Trophoblast cell (in vitro differentiated cells and primary cell): Measurements from ENCODE around the gene PDAP1.

ENCODE experiments used
- DNase-seq, 2 donors: peaks; one replicate each; pipeline ENCODE4 v3.0.0-alpha.2; 2016
- H2AFZ ChIP-seq: 2 replicates; pipeline ENCODE4 v1.6.1; 2013; ENCODE audit warnings: low read length, moderate library complexity, mild to moderate bottlenecking; ENCODE audit not compliant: insufficient read depth, poor library complexity
- H2AK5ac ChIP-seq: 2 replicates; pipeline ENCODE4 v1.6.1; 2013; ENCODE audit warnings: mild to moderate bottlenecking, low read length
- H2BK120ac ChIP-seq: 2 replicates; pipeline ENCODE4 v1.6.1; 2013; ENCODE audit warnings: low read length, mild to moderate bottlenecking, moderate library complexity; ENCODE audit not compliant: insufficient read depth, poor library complexity
- H2BK12ac ChIP-seq: 2 replicates; pipeline ENCODE4 v1.6.1; 2013; ENCODE audit warnings: mild to moderate bottlenecking, low read length, moderate library complexity
- H2BK5ac ChIP-seq: 2 replicates; pipeline ENCODE4 v1.6.1; 2013; ENCODE audit warnings: low read length, low read depth, moderate library complexity, mild to moderate bottlenecking; ENCODE audit not compliant: poor library complexity
- H3K14ac ChIP-seq: 2 replicates; pipeline ENCODE4 v1.6.1; 2013; ENCODE audit warnings: mild to moderate bottlenecking, low read length
- H3K18ac ChIP-seq: 2 replicates; pipeline ENCODE4 v1.6.1; 2013; ENCODE audit warnings: mild to moderate bottlenecking, low read length
- H3K23ac ChIP-seq: 2 replicates; pipeline ENCODE4 v1.6.1; 2013; ENCODE audit warnings: low read length
- H3K27ac ChIP-seq: 2 replicates; pipeline ENCODE4 v1.5.1; 2013; ENCODE audit warnings: low read depth, mild to moderate bottlenecking, inconsistent platforms, low read length, moderate library complexity
- H3K27me3 ChIP-seq: 2 replicates; pipeline ENCODE4 v1.6.1; 2013; ENCODE audit warnings: inconsistent platforms, mild to moderate bottlenecking, low read length, moderate library complexity; ENCODE audit not compliant: insufficient read depth
- H3K36me3 ChIP-seq, 2 experiments: 1 replicate in 1 of 2; 2 replicates in 1 of 2; pipeline ENCODE4 v1.6.1; 2013; ENCODE audit warnings: low read length in 2 of 2, mild to moderate bottlenecking in 2 of 2, moderate library complexity in 1 of 2; ENCODE audit not compliant: insufficient read depth in 2 of 2, control insufficient read depth in 1 of 2
- H3K4ac ChIP-seq: 2 replicates; pipeline ENCODE4 v1.6.1; 2013; ENCODE audit warnings: low read depth, mild to moderate bottlenecking, low read length, moderate library complexity
- H3K4me1 ChIP-seq, 2 experiments: 1 replicate in 1 of 2; 2 replicates in 1 of 2; pipeline ENCODE4 v1.6.1; 2013; ENCODE audit warnings: low read length in 2 of 2, mild to moderate bottlenecking in 2 of 2, moderate library complexity in 1 of 2; ENCODE audit not compliant: insufficient read depth in 2 of 2, control insufficient read depth in 1 of 2
- H3K4me2 ChIP-seq: 2 replicates; pipeline ENCODE4 v1.6.1; 2013; ENCODE audit warnings: inconsistent platforms, mild to moderate bottlenecking, low read length, moderate library complexity
- H3K4me3 ChIP-seq: 2 replicates; pipeline ENCODE4 v1.5.1; 2013; ENCODE audit warnings: mild to moderate bottlenecking, low read depth, low read length, inconsistent platforms
- H3K79me1 ChIP-seq: one replicate; pipeline ENCODE4 v1.6.1; 2013; ENCODE audit warnings: low read length
- H3K79me2 ChIP-seq: 2 replicates; pipeline ENCODE4 v1.6.1; 2013; ENCODE audit warnings: low read length, mild to moderate bottlenecking; ENCODE audit not compliant: control insufficient read depth, insufficient read depth, poor library complexity
- H3K9ac ChIP-seq: 2 replicates; pipeline ENCODE4 v1.6.1; 2013; ENCODE audit warnings: mild to moderate bottlenecking, low read length
- H3K9me3 ChIP-seq: 2 replicates; pipeline ENCODE4 v1.6.1; 2013; ENCODE audit warnings: low read depth, mild to moderate bottlenecking, control low read depth, inconsistent platforms, low read length; ENCODE audit not compliant: insufficient read depth
- H4K12ac ChIP-seq: 2 replicates; pipeline ENCODE4 v1.6.1; 2013; ENCODE audit warnings: low read depth, mild to moderate bottlenecking, low read length, moderate library complexity
- H4K8ac ChIP-seq: 2 replicates; pipeline ENCODE4 v1.6.1; 2013; ENCODE audit warnings: low read depth, mild to moderate bottlenecking, low read length, moderate library complexity
- H4K91ac ChIP-seq: one replicate; pipeline ENCODE4 v1.6.1; 2013; ENCODE audit warnings: low read depth, mild to moderate bottlenecking, low read length, moderate library complexity
- WGBS: extraction: QIAGEN DNeasy Blood & Tissue Kit; methylation state at CpG from one replicate; pipeline ENCODE4 v1.1.7; 2013; ENCODE audit warnings: missing lambda C conversion rate; ENCODE audit not compliant: insufficient read length, insufficient coverage; ENCODE audit errors: extremely low coverage; 5-methylcytosine and 5-hydroxymethylcytosine counted together

PDAP1 gene

DNA sequence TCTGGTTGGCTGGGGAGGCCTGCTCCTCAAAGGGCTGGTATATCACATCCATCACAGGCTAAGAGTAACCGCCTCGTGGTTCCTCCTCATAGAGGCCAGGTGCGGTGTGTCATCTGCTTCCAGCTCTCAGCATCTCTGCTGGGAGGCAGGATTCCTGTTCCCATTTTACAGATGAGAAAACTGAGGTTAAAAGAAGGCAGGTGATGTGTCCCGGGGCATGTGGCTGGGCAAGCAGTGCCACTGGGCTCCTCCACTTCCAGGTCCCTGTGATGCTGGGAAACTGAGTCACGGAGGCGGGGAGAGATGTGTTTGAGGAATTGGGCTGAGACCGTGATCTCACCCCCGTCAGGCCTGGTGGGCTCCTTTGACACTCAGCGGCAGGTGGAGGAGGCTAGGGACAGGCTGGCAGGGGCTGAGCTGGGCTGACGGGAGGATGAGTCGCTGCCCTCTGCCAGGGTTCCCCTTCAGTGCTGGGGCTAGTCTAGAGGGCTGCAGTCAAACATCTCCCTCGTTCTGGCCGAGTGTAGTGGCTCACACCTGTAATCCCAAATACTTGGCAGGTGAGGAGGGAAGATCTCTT is 24.5 kb downstream of the PDAP1 start:
- peaks cover 3% of the 10 kb centered on the region for H3K79me2 ChIP-seq
- no peak overlapping the region for H3K27ac ChIP-seq
- no peak overlapping the region for H3K18ac ChIP-seq
- H3K23ac ChIP-seq = no peak overlapping the region
- peaks cover 9 to 11% of the 10 kb centered on the region in 2 experiments for H3K4me1 ChIP-seq
- H3K4me3 ChIP-seq = no peak overlapping the region
- WGBS = no CpG with 5 or more reads among the region's 13 CpGs
- H2AK5ac ChIP-seq = no peak overlapping the region
- H3K36me3 ChIP-seq = peaks cover 49 to 51% of the 10 kb centered on the region in 2 experiments
- H3K9ac ChIP-seq = no peak overlapping the region
- no peak overlapping the region for H4K12ac ChIP-seq
- peaks cover 5% of the 10 kb centered on the region for H3K9me3 ChIP-seq
- no peak overlapping the region for H4K8ac ChIP-seq
- no peak for DNase-seq
- no peaks in the 10 kb centered on the region for H3K27me3 ChIP-seq
- no peak overlapping the region for H3K14ac ChIP-seq
- H2BK12ac ChIP-seq = no peak overlapping the region
- no peak overlapping the region for H3K4me2 ChIP-seq
- H2BK120ac ChIP-seq = no peak overlapping the region
- no peak overlapping the region for H2AFZ ChIP-seq
- no peak overlapping the region for H2BK5ac ChIP-seq
- H3K79me1 ChIP-seq = peaks cover 9% of the 10 kb centered on the region
- H3K4ac ChIP-seq = no peak overlapping the region
- no peak overlapping the region for H4K91ac ChIP-seq

DNA sequence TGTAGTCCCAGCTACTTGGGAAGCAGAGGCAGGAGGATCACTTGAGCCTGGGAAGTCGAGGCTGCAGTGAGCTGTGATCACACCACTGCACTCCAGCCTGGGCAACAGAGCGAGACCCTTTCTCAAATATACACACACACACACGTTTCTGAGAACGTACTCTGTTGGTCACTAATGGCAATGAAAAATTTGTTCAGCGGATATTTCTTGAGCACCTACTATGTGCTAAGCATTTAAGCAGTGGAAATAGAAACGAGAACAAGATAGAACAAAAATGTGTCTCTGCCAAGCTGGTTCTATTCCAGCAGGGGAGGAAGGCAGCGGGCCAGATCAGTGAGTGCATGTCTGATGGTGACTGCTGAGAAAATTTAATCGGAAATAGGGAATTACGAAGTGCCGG is 25.2 kb downstream of the PDAP1 start:
- Histone ChIP-seq H2BK12ac (no peak overlapping the region), H3K4ac (no peak overlapping the region), H3K27ac (no peak overlapping the region), H2AK5ac (no peak overlapping the region), H4K91ac (no peak overlapping the region), H2AFZ (no peak overlapping the region), H3K14ac (no peak overlapping the region), H3K79me2 (peaks cover 3% of the 10 kb centered on the region), H3K4me3 (no peak overlapping the region), H2BK5ac (no peak overlapping the region), H3K4me2 (no peak overlapping the region), H3K23ac (no peak overlapping the region), H4K8ac (no peak overlapping the region), H3K27me3 (no peaks in the 10 kb centered on the region), H4K12ac (no peak overlapping the region), H3K18ac (no peak overlapping the region), H3K9ac (no peak overlapping the region), H3K79me1 (peaks cover 9% of the 10 kb centered on the region), H3K9me3 (peaks cover 5% of the 10 kb centered on the region), H3K36me3 (peaks cover 45 to 48% of the 10 kb centered on the region in 2 experiments), H3K4me1 (peaks cover 9 to 11% of the 10 kb centered on the region in 2 experiments), H2BK120ac (no peak overlapping the region)
- no peak for DNase-seq
- WGBS = no CpG with 5 or more reads among the region's 10 CpGs

DNA sequence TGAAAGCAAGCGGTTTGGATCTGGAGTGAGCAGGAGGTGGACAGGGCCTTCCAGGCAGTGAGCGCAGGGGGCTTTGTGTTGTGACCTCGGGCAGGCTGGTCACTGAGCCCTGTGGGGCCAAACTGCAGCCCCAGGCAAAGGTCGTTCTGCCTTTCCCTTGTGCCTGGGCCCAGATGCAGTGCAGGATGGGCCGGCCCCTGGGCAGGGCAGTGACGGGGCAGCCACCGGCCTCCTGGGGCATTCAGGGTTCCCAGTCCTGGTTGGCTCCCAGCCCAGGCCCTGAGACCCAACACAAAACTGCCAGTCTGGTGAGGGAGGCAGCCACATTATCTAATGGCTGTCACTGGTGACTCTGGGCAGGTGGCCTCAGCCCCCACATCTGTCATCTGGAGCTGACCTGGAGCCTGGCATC is 26.7 kb downstream of the PDAP1 start:
- Histone ChIP-seq H3K4me2 (no peak overlapping the region), H3K27ac (no peak overlapping the region), H3K36me3 (peaks cover 42 to 46% of the 10 kb centered on the region in 2 experiments), H3K23ac (no peak overlapping the region), H3K9me3 (peaks cover 4% of the 10 kb centered on the region), H3K27me3 (no peaks in the 10 kb centered on the region), H2BK5ac (no peak overlapping the region), H4K91ac (no peak overlapping the region), H3K4me1 (peaks cover 9 to 11% of the 10 kb centered on the region in 2 experiments), H2BK120ac (no peak overlapping the region), H3K79me2 (peaks cover 3% of the 10 kb centered on the region), H3K9ac (no peak overlapping the region), H4K12ac (no peak overlapping the region), H2AFZ (no peak overlapping the region), H3K4ac (no peak overlapping the region), H3K4me3 (no peak overlapping the region), H3K14ac (no peak overlapping the region), H2BK12ac (no peak overlapping the region), H2AK5ac (no peak overlapping the region), H3K79me1 (peaks cover 9% of the 10 kb centered on the region), H4K8ac (no peak overlapping the region), H3K18ac (no peak overlapping the region)
- WGBS = no CpG with 5 or more reads among the region's 7 CpGs
- no peak for DNase-seq

DNA sequence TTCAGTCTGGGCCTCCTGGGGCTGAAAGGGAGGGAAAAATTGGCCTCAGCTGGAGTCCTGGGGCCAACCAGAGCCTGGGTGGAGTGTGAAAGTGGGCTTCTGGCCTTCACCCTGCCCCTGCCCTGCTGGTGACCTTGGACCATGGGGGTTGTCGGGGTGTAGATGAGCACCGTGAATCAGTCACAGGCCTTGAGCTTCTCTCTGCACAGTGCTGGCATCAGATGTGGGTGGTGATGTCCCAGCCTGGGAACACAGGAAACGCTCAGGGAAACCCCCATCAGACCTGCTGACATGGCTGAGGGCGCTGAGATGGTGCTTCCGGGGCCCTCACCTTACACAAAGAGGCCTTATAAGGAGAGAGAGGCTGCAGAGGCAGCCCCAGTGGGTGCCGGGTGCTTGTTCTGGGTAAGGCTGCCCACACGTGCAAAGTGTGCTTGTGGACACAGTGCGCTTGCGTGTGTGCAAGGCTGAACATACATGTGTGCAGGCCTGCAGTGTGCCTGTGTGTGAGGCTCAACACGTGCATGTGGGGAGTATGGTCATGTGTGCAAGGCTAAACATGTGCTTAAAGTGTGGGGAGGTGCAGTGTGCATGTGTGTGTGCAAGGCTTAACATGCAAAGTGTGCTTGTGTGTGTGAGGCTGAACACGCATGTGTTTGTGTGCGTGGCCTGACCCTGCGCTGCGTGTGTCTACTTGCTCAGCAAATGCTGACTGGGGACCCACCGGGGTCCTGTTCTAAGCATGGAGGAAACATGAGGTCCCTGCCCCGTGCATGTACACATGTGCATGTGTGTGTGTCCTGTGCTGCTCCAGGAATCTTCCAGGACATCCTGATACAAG is 27.4 kb downstream of the PDAP1 start:
- Histone ChIP-seq H2BK5ac (no peak overlapping the region), H3K9me3 (peaks cover 2% of the 10 kb centered on the region), H3K79me1 (peaks cover 9% of the 10 kb centered on the region), H2BK120ac (no peak overlapping the region), H3K4ac (peak overlapping the region; percentile 5), H3K9ac (peak overlapping the region; percentile 8), H2AK5ac (no peak overlapping the region), H2AFZ (no peak overlapping the region), H3K27ac (no peak overlapping the region), H3K14ac (no peak overlapping the region), H3K18ac (peak overlapping the region; percentile 15), H3K23ac (no peak overlapping the region), H3K4me3 (no peak overlapping the region), H2BK12ac (no peak overlapping the region), H4K91ac (peak overlapping the region; percentile 7), H4K12ac (no peak overlapping the region), H3K79me2 (peaks cover 5% of the 10 kb centered on the region), H3K27me3 (no peaks in the 10 kb centered on the region), H3K4me1 (peaks cover 9 to 11% of the 10 kb centered on the region in 2 experiments), H3K36me3 (peaks cover 36 to 40% of the 10 kb centered on the region in 2 experiments), H4K8ac (no peak overlapping the region), H3K4me2 (no peak overlapping the region)
- DNase-seq = peak; percentile 40 to 53
- no CpG with 5 or more reads among the region's 16 CpGs for WGBS
